Measurements from ENCODE around the gene TNC.

GRCh38 chr9:115088860-115089259 is 29.1 kb downstream of the TNC start:
- no peak for TF ChIP-seq EZH2 (IDR thresholded peaks at IDR 0.05; ENCODE audit: insufficient read depth, poor library complexity, severe bottlenecking)
- TF ChIP-seq EZH2phosphoT487 (IDR thresholded peaks at IDR 0.05; ENCODE audit: insufficient read depth, low read depth): no peak

Measured in GM23248 (cell line).